Measurements from ENCODE around the gene CCNC. TPM values are rescaled to one million over a fixed set of nuclear protein-coding genes. Genes with fewer than 3 reads are reported as not detected.

CCNC gene
- total RNA-seq, 1 donor from 2014 or later, result 94.8 TPM

DNA sequence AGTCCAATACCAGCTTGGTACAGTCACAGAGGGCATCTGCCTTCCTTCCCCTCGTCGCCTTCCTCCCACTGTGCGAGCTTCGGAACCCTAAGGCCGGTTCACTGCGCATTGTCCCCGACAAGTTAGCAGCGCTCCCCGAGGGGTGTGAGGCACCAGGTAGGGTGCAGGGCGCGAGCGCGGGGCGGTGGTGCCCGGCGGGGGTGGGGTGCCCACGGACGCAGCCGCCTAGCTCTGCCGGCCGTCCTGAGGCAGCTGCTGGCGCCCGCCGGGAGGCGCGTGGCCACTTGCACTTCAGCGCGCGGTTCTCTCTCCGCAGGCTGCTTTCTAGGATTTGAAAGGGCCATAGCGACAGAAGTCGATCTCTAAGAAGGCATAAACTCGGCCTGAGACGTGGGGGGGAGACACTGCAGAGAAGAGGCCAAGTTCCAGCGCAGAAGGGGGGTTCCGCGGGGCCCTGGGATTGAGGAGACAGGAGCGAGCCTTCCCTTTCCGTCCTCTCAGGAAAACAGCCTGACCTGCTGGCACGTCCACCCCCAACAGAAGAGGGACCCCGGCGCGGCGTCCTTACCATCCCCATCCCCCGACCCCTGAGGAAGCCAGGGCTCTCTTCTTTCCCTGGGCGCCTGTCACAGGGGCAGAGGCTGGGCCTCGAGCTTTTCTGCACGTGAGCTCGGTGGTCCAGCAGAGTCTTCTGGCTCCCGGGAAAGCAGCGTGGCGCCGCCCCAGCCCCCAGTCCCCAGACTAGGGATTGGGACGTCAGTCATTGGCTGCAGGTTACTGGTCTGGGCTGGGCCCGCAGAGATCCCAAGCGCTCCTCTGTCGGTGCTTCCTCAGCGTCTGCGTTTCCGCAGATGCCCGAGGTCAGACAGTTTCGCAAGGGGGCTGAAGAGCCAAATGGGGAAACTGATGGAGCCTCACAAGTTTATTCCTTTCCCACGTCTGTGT lies 22.5 kb upstream of the CCNC start:
- TF ChIP-seq, protein P1, sequence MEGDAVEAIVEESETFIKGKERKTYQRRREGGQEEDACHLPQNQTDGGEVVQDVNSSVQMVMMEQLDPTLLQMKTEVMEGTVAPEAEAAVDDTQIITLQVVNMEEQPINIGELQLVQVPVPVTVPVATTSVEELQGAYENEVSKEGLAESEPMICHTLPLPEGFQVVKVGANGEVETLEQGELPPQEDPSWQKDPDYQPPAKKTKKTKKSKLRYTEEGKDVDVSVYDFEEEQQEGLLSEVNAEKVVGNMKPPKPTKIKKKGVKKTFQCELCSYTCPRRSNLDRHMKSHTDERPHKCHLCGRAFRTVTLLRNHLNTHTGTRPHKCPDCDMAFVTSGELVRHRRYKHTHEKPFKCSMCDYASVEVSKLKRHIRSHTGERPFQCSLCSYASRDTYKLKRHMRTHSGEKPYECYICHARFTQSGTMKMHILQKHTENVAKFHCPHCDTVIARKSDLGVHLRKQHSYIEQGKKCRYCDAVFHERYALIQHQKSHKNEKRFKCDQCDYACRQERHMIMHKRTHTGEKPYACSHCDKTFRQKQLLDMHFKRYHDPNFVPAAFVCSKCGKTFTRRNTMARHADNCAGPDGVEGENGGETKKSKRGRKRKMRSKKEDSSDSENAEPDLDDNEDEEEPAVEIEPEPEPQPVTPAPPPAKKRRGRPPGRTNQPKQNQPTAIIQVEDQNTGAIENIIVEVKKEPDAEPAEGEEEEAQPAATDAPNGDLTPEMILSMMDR (IDR thresholded peaks at IDR 0.05; ENCODE audit: insufficient read depth, low read length, severe bottlenecking), result no peak
- FAIRE-seq, result no peak
- no peak for DNase-seq (ENCODE audit: low read depth)

DNA sequence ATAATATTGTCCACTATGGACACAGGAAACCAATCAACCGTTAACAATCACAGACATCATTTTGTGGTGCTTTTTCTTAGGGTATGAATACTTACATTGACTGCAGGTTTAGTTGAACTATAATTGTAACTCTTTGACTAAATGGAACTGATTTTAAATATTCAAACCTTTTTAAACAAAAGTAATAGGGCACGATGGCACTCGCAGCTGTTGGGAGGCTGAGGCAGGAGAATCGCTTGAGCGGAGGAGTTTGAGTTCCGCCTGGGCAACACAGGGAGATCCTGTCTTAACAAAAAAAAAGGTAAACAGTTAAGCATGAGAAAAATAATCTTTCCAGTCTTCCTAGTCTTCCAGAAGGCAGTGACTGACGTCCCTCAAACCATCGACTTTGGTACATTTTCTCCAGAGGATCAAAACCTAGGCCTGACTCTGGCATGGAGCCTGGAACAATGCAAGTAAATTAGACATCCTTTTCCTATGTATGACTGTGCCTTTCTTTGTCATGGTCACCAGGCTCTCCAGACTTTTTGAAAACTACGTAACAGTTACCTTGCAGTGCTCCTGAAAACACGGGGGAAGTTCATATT lies 21.5 kb upstream of the CCNC start:
- FAIRE-seq, result no peak
- peaks cover 42% of the 10 kb centered on the region for H3K27me3 ChIP-seq (ENCODE audit: control insufficient read depth, insufficient read depth, low read length)
- no peaks in the 10 kb centered on the region for H3K36me3 ChIP-seq (ENCODE audit: control insufficient read depth, insufficient read depth, low read length)
- TF ChIP-seq, protein P1 (IDR thresholded peaks at IDR 0.05; ENCODE audit: insufficient read depth, low read length, severe bottlenecking), result no peak
- H3K4me3 ChIP-seq (ENCODE audit: low read depth, low read length), result no peak overlapping the region
- no peak for DNase-seq (ENCODE audit: low read depth)

More for the DNA sequence above, 22.5 kb upstream of the CCNC start:
- no peaks in the 10 kb centered on the region for H3K36me3 ChIP-seq (ENCODE audit: control insufficient read depth, insufficient read depth, low read length)
- H3K27me3 ChIP-seq (ENCODE audit: control insufficient read depth, insufficient read depth, low read length), result peaks cover 44% of the 10 kb centered on the region
- H3K4me3 ChIP-seq (ENCODE audit: low read depth, low read length), result no peak overlapping the region

DNA sequence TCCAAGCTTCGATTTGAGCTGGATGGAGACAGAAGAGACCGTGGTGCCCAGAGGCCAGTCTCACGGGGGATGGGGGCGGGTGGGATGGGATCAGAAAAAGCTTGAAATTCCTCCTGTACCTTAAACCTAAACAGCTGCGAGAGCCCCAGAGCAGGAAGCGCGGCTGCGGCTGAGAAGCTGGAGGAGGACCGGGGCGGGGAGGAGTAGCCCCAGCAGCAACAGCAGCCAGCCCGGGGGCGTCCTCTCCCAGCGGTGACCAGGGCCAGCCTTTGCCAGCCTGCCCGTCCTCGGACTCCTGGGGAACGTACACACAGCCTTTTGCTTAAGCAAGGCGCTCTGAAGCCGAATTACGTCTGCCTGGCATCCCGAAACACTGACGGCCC lies 20.8 kb upstream of the CCNC start:
- Histone ChIP-seq H3K36me3 (ENCODE audit: control insufficient read depth, insufficient read depth, low read length) (no peaks in the 10 kb centered on the region), H3K27me3 (ENCODE audit: control insufficient read depth, insufficient read depth, low read length) (peaks cover 41% of the 10 kb centered on the region), H3K4me3 (ENCODE audit: low read depth, low read length) (peak overlapping the region; percentile 42)
- no peak for FAIRE-seq
- TF ChIP-seq, protein P1 (IDR thresholded peaks at IDR 0.05; ENCODE audit: insufficient read depth, low read length, severe bottlenecking), result no peak
- DNase-seq (ENCODE audit: low read depth), result no peak

DNA sequence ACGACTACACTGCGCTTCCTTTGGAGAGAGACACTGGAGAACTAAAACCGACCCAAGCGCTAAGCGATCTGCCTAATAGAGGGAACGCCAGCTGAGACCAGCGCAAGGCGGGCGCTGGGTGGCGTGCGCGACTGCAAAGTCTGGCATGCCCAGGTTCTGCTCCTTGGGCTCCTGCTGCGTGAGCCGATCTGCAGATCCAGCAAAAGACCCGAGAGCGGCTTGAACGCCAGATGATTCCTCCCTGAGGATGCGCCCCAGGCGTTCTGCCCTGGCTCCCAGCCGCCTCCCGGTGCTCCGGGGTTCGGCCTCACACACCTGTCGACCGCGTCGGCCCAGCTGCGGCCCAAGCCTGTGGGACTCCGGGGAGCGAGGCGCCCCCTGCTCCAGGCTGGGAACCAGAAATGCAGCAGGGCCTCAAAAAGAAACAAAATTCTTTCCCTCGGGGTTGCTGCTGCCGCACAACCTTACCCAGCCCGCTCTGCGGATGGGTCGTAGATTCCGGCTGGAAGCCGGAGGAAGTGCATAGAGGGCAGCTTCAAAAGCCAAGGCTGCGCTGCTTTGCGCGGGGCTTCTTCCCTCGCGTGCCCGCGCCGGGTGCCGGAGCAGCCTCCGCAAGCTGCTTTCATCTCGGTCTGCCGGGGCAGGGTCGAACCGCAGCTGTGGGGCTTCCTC lies 20.3 kb upstream of the CCNC start:
- FAIRE-seq, result no peak
- peak; percentile 57 for DNase-seq (ENCODE audit: low read depth)
- peaks cover 39% of the 10 kb centered on the region for H3K27me3 ChIP-seq (ENCODE audit: control insufficient read depth, insufficient read depth, low read length)

DNA sequence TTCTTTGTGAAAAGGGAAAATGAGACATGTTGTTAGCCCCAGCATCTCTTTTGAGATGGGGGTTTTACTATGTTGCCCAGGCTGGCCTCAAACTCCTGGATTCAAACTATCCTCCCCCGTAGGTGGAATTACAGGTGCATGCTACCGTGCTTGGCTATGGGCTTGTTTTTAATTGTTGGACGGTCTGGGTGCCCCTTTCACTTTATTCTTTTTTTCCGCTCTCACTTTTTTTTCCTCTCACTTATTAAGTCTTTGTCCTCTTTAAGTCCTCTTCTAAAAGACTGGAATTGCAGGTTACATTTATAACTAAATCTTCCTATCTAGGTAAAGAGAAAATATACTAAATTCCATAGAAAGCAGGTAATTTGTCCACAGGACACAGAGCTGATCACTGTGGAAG lies 19.3 kb upstream of the CCNC start:
- Histone ChIP-seq H3K4me3 (ENCODE audit: low read depth, low read length) (no peak overlapping the region), H3K27me3 (ENCODE audit: control insufficient read depth, insufficient read depth, low read length) (peaks cover 39% of the 10 kb centered on the region), H3K36me3 (ENCODE audit: control insufficient read depth, insufficient read depth, low read length) (no peaks in the 10 kb centered on the region)
- DNase-seq (ENCODE audit: low read depth) (no peak), FAIRE-seq (no peak)
- TF ChIP-seq, protein P1 (IDR thresholded peaks at IDR 0.05; ENCODE audit: insufficient read depth, low read length, severe bottlenecking), result no peak

More for the DNA sequence above, 20.3 kb upstream of the CCNC start:
- no peaks in the 10 kb centered on the region for H3K36me3 ChIP-seq (ENCODE audit: control insufficient read depth, insufficient read depth, low read length)
- H3K4me3 ChIP-seq (ENCODE audit: low read depth, low read length), result peak overlapping the region; percentile 42
- TF ChIP-seq, protein P1 (IDR thresholded peaks at IDR 0.05; ENCODE audit: insufficient read depth, low read length, severe bottlenecking), result peak; percentile 85

Data from bronchial epithelial cell (primary cell).